Caki2 (cell line): ENCODE results near the gene NANOS3. TPM values are rescaled to one million over a fixed set of nuclear protein-coding genes. Genes with fewer than 3 reads are reported as not detected.
"Not testable (repeated sequence)": the region's sequence is repeated elsewhere in the genome, so short reads cannot be mapped to it uniquely, and the experiment has no call there.

ENCODE experiments used
- DNase-seq: peaks from one replicate; pipeline ENCODE4 v3.0.0-alpha.2; 2015; ENCODE audit warnings: low read depth
- in situ Hi-C: cut with HindIII; loops from 2 replicates; pipeline ENCODE4 v1.10.0; 2016; ENCODE audit warnings: low sequenced_read_pairs, low pct_unique_long_range_greater_than_20kb, mixed read lengths
- total RNA-seq: library from RNA; depleted of rRNA; stranded (reverse); fragments of >200 nt; shearing (Covaris generic); gene quantifications from 2 replicates; pipeline ENCODE4 v1.2.3, GENCODE V29; 2014; ENCODE audit warnings: low replicate concordance

Gene NANOS3
- total RNA-seq, 1 experiment from 2014 or later: not detected

DNA sequence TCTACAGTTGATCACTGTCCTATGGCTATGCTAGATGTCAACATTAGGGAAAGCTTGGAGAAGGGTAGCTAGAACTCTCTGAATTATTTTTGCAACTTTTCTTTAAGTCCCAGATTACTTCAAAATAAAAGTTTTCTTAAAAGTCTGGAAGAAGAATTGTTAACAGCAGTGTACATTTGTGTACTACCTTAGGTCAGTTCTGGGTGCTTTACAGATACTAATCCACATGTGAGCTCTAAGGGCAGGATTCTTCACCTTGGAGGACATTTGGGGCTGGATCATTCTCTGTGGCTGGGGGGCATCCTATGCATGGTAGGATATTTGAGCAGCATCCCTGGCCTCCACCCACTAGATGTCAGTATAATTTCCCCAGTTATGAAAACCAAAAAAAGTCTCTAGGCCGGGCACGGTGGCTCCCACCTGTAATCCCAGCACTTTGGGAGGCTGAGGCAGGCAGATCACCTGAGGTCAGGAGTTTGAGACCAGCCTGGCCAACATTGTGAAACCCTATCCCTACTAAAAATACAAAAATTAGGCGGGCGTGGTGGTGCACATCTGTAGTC lies 26.1 kb downstream of the NANOS3 start:
- in situ Hi-C loops: loop anchor here (25.0 kb wide), 1 partner anchor 184 kb away; the partner anchor contains the start of genes C19orf67 and SAMD1
- DNase-seq: no peak

DNA sequence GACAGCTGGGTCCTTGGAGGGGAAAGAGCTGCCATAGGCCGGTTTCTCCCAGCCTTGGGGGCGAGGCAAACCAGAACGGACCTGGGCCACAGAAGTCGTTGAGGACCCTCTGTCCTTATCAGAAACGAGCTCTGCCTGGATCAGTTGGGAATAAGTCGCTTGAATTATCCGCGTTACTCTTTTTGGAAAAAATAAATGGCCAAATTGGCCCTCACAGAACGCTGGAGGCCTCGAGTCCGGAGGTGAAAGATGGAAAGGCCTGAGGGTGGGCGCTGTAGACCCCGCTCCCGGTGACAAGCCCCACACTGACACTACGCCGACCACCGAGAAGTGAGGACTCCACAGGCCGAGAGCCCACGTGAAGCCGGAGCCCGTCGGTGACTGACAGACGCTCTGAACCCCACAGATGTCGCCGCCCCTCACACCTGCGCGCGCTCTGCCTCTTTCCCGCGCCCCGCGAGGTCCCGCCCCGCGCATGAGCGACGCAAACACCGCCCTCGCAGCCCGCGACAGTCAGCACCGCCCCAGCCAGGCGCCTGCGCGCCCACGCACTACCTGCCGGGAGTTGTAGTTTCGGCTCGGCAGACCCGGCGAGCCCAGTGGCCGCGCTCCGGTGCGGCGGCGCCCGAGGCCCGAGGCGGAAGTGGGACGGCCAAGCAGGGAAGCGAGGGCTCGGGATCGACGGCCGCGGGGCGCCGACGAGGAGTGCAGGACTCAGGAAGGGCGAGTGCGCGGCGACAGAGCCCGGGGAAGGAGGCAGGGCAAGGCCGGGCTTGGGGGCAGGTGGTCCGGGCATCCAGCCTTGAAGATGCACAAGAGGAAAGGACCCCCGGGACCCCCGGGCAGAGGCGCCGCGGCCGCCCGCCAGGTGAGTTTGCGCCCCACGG lies 28.9 kb downstream of the NANOS3 start, which contains the start of the genes BRME1 and CC2D1A:
TSS of gene BRME1 (minus strand) at position 484 of the 887 bp plus-strand sequence. CDS start 1,225 bp downstream, outside the sequence.
TSS of gene CC2D1A (plus strand) at position 568 of the 887 bp plus-strand sequence. CDS start at position 809, 241 bp downstream.
- DNase-seq: peak; percentile 84
- in situ Hi-C loops: loop anchor here (25.0 kb wide), 1 partner anchor 181 kb away; the partner anchor contains the start of genes C19orf67 and SAMD1

DNA sequence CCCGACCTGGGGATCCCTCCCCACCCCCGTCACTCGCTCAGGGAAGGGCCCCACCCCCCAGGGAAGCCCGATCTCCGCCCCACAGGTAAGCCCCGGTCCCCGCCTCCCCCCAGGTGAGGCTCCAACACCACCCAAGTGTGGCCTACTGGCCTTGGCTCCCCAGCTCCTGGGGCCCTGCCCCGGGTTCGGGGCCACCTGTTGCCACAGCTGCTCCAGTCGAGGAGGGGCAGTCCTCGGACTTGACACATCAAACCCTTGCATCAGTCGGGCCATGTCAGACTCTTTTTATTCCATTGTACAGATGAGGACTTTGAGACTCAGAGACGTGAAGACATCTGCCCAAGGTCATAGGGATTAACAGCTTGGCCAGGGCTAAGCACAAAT lies 29.6 kb downstream of the NANOS3 start:
- no peak for DNase-seq
- in situ Hi-C loops: loop anchor here (25.0 kb wide), 1 partner anchor 181 kb away; the partner anchor contains the start of genes C19orf67 and SAMD1

DNA sequence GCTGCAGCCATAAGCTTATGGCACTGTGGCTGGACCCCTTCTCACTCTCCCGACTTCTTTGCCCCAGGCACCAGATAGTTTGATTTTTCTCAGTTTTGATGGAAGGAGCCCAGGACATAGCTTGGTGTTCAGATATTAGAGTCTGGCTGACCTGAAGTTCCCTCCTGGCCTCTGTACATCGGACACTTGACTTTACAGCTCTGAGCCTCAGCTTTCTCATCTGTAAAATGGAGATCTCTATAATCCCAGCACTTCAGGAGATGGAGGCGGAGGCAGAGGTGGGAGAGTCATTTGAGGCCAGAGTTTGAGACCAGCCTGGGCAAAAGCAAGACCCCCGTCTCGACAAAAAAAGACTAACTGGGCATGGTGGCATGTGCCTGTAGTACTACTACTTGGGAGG lies 30.0 kb downstream of the NANOS3 start:
- in situ Hi-C loops: loop anchor here (25.0 kb wide), 1 partner anchor 180 kb away; the partner anchor contains the start of genes C19orf67 and SAMD1
- DNase-seq: no peak

DNA sequence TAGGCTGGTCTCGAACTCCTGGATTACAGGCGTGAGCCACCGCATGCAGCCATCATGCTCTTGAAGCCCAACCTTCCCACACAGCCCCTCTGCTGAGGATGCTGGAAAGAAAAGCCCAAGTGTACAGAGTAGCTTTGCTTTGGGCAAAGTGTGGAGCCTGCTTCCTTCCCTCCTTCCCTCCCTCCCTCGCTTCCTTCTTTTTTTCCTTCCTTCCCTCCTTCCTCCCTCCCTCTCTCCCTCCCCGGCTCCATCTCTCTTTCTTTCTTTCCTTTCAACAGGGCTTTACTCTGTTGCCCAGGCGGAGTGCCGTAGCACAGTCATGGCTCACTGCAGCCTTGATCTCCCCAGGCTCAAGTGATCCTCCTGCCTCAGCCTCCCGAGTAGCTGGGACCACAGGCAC lies 31.7 kb downstream of the NANOS3 start:
- in situ Hi-C loops: loop anchor here (25.0 kb wide), 1 partner anchor 179 kb away; the partner anchor contains the start of genes C19orf67 and SAMD1
- no peak for DNase-seq

DNA sequence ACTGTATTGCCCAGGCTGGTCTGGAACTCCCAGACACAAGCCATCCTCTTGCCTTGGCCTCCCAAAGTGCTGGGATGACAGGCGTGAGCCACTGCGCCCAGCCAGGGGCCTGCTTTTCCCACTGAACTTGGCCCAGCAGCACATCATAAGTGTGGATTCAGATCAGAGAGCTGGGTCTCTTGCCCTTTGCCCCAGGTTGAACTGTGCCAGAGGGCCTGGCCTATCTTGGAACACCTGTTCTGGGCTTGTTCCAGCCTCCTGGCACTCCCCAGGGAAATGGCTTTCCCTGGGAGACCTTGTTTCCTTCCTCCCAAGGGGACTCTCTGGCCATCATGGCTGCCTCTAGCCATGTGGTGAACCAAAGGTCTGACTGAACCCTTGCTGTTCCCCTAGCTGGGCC lies 32.5 kb downstream of the NANOS3 start:
- in situ Hi-C loops: loop anchor here (25.0 kb wide), 1 partner anchor 178 kb away; the partner anchor contains the start of genes C19orf67 and SAMD1
- DNase-seq: no peak

DNA sequence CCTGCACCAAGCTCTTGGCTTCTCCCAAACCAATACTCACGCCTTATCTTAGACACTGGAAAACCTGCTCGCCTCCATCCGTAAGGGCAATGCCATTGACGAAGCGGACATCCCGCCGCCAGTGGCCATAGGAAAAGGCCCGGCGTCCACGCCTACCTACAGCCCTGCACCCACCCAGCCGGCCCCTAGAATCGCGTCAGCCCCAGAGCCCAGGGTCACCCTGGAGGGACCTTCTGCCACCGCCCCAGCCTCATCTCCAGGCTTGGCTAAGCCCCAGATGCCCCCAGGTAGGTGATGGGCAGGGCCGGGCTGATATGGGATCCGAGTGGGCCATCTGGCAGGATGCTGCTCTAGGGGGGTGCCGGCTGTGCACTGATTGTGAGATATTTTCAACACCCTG lies 36.4 kb downstream of the NANOS3 start:
- in situ Hi-C loops: loop anchor here (25.0 kb wide), 1 partner anchor 174 kb away; the partner anchor contains the start of genes C19orf67 and SAMD1
- DNase-seq: no peak

DNA sequence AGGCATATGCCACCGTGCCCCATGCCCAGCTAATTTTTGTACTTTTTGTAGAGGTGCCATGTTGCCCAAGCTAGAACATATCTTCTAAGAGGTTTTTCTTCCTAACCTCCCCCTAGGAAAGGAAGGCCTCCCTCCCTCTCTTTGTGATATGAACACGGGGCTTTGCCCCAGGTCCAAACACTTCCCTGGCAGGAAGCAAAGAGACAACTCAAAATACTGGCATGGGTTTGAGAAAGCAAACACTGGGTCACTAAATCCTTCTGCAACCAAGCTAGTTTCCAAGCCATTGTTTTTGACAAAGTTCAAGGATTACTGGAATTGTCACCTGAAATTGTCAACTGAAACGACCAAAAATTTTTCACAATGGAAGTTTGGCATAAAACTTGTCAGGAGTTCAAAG lies 37.8 kb downstream of the NANOS3 start:
- no peak for DNase-seq
- in situ Hi-C loops: loop anchor here (25.0 kb wide), 1 partner anchor 173 kb away; the partner anchor contains the start of genes C19orf67 and SAMD1

DNA sequence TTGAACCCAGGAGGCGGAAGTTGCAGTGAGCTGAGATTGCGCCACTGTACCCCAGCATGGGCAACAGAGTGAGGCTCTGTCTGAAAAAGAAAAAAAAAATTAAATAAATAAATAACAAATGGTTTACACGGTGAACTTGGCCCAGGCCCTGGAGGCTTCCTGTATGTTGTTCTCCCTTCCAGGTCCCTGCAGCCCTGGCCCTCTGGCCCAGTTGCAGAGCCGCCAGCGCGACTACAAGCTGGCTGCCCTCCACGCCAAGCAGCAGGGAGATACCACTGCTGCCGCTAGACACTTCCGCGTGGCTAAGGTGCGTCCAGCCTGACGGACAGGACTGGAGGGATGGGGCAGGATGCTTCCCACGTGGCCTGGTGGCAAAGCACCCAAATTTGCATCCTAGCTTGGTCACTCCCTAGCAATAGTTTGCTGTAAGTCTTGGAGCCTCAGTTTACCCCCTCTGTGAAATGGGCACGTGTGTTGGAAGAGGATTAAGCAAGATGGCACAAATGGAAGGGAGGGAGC lies 41.0 kb downstream of the NANOS3 start:
- no peak for DNase-seq
- in situ Hi-C loops: loop anchor here (25.0 kb wide), 1 partner anchor 169 kb away; the partner anchor contains the start of genes C19orf67 and SAMD1

DNA sequence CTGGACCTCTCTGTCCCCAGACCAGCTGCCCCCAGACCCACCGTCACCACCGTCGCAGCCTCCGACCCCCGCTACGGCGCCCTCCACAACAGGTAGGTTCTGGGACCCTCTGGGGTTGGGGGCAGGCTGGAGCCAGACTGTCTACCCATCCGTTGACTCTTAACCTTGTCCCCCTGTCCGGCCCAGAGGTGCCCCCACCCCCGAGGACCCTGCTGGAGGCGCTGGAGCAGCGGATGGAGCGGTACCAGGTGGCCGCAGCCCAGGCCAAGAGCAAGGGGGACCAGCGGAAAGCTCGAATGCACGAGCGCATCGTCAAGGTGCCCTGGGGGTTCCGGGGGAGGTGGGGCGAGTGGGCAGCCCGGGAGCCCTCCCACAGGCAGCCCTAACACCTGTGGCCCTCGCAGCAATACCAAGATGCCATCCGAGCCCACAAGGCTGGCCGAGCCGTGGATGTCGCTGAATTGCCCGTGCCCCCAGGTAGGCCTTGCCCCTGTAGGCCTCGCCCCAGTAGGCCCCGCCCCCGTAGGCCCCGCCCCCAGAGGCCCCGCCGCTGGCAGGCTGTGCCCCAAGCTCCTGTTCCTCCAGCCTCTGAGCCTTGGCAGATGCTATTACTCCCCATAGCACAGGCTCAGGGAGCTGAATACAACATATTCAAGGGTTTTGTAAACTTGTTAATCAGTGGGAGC lies 41.9 kb downstream of the NANOS3 start:
- in situ Hi-C loops: loop anchor here (25.0 kb wide), 1 partner anchor 168 kb away; the partner anchor contains the start of genes C19orf67 and SAMD1
- DNase-seq: no peak

DNA sequence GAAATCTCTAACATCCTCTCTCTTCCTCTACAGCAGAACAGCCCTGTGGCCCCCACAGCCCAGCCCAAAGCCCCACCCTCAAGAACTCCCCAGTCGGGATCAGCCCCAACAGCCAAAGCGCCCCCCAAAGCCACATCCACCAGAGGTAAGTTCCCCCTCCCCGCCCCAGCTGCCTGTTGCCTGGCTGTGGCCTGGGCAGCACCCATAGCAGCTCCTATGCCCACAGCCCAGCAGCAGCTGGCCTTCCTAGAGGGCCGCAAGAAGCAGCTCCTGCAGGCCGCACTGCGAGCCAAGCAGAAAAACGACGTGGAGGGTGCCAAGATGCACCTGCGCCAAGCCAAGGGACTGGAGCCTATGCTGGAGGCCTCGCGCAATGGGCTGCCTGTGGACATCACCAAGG lies 43.6 kb downstream of the NANOS3 start:
- no peak for DNase-seq
- in situ Hi-C loops: loop anchor here (25.0 kb wide), 1 partner anchor 167 kb away; the partner anchor contains the start of genes C19orf67 and SAMD1

DNA sequence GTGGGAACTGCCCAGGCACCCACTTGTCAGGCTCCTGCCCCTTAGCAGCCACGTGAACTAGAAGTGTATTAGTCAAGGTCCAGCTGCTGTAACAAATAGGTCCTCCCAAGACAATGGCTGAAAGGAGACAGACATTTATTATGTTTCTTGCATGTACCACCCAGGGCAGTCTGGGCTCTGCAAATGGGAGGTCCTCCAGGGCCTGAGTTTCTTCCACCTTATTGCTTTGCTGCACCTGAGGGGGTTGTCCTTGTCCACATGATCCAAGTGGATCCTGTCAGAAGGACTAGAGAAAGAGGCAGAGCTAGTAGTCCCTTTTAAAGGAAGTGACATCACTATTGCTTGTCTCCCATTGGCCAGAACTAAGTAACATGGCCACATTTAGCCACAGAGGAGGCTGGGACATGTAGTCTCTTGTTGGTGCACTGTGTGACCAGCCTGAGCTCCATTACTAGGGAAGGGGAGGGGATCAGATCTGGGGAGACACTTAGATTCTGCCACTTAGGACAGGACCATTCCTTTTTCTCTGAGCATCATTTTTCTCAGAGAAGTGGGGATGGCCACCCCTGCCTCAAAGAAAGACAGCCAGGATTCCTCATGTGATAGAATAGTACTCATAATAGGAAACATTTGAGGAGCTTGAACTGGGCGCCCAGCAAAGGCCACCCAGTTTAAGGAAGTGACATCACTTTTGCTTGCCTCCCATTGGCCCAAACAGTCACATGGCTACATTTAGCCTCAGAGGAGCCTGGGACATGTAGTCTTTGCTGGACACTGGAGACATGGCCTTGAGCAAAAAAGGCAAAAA lies 44.2 kb downstream of the NANOS3 start:
- peak; percentile 71 for DNase-seq
- in situ Hi-C loops: loop anchor here (25.0 kb wide), 1 partner anchor 166 kb away; the partner anchor contains the start of genes C19orf67 and SAMD1

DNA sequence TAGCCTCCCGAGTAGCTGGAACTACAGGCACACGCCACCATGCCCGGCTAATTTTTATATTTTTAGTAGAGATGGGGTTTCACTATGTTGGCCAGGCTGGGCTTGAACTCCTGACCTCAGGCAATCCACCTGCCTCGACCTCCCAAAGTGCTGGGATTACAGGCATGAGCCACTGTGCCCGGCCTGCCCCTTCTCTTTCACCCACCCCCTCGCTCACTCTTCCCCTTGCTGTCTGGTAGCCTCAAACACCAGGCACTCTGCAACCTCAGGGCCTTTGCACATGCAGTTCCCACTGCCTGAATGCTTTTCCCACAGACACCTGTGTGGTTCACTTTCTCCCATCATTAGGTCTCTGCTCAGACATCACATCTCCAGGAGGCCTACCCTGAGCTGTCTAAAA lies 45.2 kb downstream of the NANOS3 start:
- DNase-seq: not testable (repeated sequence)
- in situ Hi-C loops: loop anchor here (25.0 kb wide), 1 partner anchor 165 kb away; the partner anchor contains the start of genes C19orf67 and SAMD1

DNA sequence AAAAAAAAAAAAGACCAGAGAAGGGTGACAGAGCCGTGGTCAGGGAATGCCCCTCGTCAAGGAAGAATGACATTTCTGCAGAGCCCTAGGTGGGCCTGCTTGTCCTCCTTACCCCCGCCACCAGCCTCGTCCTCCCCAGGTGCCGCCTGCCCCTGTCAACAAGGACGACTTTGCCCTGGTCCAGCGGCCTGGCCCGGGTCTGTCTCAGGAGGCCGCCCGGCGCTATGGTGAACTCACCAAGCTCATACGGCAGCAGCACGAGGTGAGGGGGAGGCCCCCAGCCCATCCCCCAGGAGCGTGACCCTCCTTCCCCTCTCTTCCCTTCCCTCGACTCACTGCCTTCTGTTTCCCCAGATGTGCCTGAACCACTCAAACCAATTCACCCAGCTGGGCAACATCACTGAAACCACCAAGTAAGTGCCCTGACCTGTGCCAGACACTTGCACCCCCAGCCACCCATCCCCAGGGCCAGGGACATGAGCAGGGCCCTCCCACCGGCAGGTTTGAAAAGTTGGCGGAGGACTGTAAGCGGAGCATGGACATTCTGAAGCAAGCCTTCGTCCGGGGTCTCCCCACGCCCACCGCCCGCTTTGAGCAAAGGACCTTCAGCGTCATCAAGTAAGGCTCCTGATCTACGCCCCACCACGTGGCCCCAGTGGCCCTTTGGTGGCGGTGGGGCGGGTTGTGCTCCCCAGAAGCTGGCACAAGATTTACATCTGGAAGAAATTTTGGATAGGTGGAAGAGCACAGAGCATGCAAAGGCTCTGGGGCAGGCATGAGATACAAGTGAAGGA lies 46.5 kb downstream of the NANOS3 start:
- DNase-seq: no peak
- in situ Hi-C loops: loop anchor here (25.0 kb wide), 1 partner anchor 164 kb away; the partner anchor contains the start of genes C19orf67 and SAMD1

DNA sequence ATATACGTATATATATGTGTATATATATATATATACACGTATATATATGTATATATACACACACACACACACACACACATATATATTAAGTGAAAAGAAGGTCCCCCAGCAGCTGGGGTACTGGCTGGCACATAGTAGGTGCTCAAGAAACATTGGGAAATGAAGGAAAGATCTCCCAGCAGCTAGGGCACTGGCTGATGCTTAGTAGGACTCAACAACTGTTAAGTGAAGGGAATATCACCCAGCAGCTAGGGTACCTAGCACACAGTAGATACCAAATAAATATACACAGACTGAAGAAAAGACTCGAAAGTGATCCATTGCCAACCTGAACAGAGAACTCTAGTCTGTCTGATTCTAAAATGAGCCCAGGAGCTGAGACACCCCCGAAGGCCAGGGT lies 49.1 kb downstream of the NANOS3 start:
- in situ Hi-C loops: no loop called here

DNA sequence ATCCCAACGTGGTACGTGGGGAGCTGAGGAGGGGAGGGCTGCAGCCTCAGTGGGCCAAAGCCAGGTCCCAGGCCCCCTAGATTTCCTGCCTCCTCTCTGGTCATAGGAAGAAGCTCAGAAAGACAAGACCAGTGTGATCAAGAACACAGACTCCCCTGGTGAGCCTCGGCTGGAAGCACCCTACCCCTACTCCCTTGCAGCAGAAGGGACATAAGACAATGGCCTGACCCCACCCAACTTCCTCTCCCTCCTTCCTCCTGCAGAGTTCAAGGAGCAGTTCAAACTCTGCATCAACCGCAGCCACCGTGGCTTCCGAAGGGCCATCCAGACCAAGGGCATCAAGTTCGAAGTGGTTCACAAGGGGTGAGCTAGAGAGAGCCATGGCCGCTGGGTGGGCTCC lies 49.8 kb downstream of the NANOS3 start:
- in situ Hi-C loops: no loop called here
- DNase-seq: no peak

More for the DNA sequence above, 49.1 kb downstream of the NANOS3 start:
- DNase-seq: no peak
